Lung (tissue), 12 donors: ENCODE results near the gene PLK5. TPM values are rescaled to one million over a fixed set of nuclear protein-coding genes. Genes with fewer than 3 reads are reported as not detected.
"Not testable (repeated sequence)": the region's sequence is repeated elsewhere in the genome, so short reads cannot be mapped to it uniquely, and the experiment has no call there.

Source experiments
- ATAC-seq: fragments of 200-7000 bp; cut with Tn5 transposase; one replicate; pipeline ENCODE4 v1.9.1; 2020; ENCODE audit warnings: moderate number of reproducible peaks; ENCODE audit not compliant: insufficient read depth, low FRiP score
- DNase-seq, 3 donors: peaks; one replicate each; pipeline ENCODE4 v3.0.0-alpha.2; 2013 to 2017
- H3K27ac ChIP-seq, 2 donors: one replicate each; pipeline ENCODE4 v1.5.1; 2013; ENCODE audit warnings: mild to moderate bottlenecking in 2 of 2, moderate library complexity in 2 of 2, control low read depth in 1 of 2, inconsistent platforms in 1 of 2, low read depth in 1 of 2, low read length in 1 of 2
- H3K27me3 ChIP-seq, 3 donors: one replicate each; pipeline ENCODE4 v1.5.1; 2013; ENCODE audit warnings: low read length in 2 of 3; ENCODE audit not compliant: control insufficient read depth in 3 of 3, insufficient read depth in 3 of 3
- H3K36me3 ChIP-seq, 4 donors: one replicate each; pipeline ENCODE4 v1.5.1; 2013; ENCODE audit warnings: low read length in 4 of 4, mild to moderate bottlenecking in 1 of 4, moderate library complexity in 1 of 4; ENCODE audit not compliant: control insufficient read depth in 4 of 4, insufficient read depth in 4 of 4
- H3K4me1 ChIP-seq, 5 donors: one replicate each; pipeline ENCODE4 v1.5.1; 2013; ENCODE audit warnings: low read length in 5 of 5, mild to moderate bottlenecking in 2 of 5, moderate library complexity in 1 of 5; ENCODE audit not compliant: control insufficient read depth in 5 of 5, insufficient read depth in 5 of 5
- H3K4me3 ChIP-seq: one replicate; pipeline ENCODE4 v1.5.1; 2013; ENCODE audit warnings: mild to moderate bottlenecking, control low read depth, moderate library complexity
- H3K9ac ChIP-seq, 2 donors: one replicate each; pipeline ENCODE4 v1.5.1; 2013; ENCODE audit warnings: low read length in 2 of 2, control low read depth in 1 of 2; ENCODE audit not compliant: insufficient read depth in 1 of 2
- H3K9me3 ChIP-seq, 4 donors: one replicate each; pipeline ENCODE4 v1.5.1; 2013; ENCODE audit warnings: low read length in 3 of 4, mild to moderate bottlenecking in 1 of 4, moderate library complexity in 1 of 4; ENCODE audit not compliant: control insufficient read depth in 4 of 4, insufficient read depth in 3 of 4
- WGBS, 2 donors: extraction: QIAGEN DNeasy Blood & Tissue Kit; methylation state at CpG; one replicate each; pipeline ENCODE4 v1.1.7; 2013; 5-methylcytosine and 5-hydroxymethylcytosine counted together
- polyA plus RNA-seq, 2 donors: library from polyadenylated mRNA; stranded (reverse); fragments of 200-250 nt; gene quantifications; one replicate each; pipeline ENCODE4 v1.2.1, GENCODE V29; 2013
- total RNA-seq, 2 donors: library from RNA; depleted of rRNA in 1 of 2; stranded (reverse); fragments of >200 nt in 1 of 2; gene quantifications; one replicate each; pipeline ENCODE4 v1.2.1, GENCODE V29; 2014 to 2021
- TF ChIP-seq, protein P1 (sequence below): IDR thresholded peaks from 2 replicates; pipeline ENCODE4 v1.5.1; 2012; ENCODE audit warnings: mild to moderate bottlenecking; ENCODE audit errors: control extremely low read depth, extremely low read depth
- donor health status: control.
- donor health status: control.
- donor health status: Bipolar disorder and iron deficiency.
- donor health status: healthy.
- donor health status: DM: yes; HTN: yes; CAD: no.

The PLK5 gene
- total and polyA plus RNA-seq, 4 donors, result 0.09 TPM; not detected in 3

DNA sequence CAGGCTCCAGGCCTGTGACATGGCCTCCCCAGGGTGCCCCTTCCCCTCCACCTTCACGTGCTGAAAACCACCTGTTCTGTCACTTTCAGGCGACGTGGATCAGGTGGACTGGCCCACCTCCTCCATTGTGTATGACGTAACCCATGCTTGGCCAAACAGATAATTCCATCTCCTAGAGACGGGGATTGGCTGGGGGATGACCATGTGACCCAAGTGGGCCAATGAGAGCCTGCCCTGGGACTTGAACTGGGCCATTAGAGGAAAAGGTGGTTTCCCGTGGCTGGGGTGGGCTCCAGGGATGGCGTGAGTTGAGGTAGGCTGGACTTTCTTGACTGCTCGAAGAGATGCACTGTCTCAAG is 7.5 kb upstream of the PLK5 start:
- DNase-seq, result no peak
- Histone ChIP-seq H3K9ac (no peak overlapping the region), H3K4me1 (no peaks in the 10 kb centered on the region), H3K27ac (no peak overlapping the region), H3K27me3 (peaks cover 0 to 33% (median 10%) of the 10 kb centered on the region in 3 donors), H3K9me3 (peaks cover 0 to 3% (median 0%) of the 10 kb centered on the region in 4 donors), H3K36me3 (no peaks in the 10 kb centered on the region), H3K4me3 (no peak overlapping the region)
- no peak for ATAC-seq
- TF ChIP-seq, protein P1, sequence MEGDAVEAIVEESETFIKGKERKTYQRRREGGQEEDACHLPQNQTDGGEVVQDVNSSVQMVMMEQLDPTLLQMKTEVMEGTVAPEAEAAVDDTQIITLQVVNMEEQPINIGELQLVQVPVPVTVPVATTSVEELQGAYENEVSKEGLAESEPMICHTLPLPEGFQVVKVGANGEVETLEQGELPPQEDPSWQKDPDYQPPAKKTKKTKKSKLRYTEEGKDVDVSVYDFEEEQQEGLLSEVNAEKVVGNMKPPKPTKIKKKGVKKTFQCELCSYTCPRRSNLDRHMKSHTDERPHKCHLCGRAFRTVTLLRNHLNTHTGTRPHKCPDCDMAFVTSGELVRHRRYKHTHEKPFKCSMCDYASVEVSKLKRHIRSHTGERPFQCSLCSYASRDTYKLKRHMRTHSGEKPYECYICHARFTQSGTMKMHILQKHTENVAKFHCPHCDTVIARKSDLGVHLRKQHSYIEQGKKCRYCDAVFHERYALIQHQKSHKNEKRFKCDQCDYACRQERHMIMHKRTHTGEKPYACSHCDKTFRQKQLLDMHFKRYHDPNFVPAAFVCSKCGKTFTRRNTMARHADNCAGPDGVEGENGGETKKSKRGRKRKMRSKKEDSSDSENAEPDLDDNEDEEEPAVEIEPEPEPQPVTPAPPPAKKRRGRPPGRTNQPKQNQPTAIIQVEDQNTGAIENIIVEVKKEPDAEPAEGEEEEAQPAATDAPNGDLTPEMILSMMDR, result no peak
- WGBS, 2 donors, result 68 to 71% methylated on average over 8 of the region's 8 CpGs

DNA sequence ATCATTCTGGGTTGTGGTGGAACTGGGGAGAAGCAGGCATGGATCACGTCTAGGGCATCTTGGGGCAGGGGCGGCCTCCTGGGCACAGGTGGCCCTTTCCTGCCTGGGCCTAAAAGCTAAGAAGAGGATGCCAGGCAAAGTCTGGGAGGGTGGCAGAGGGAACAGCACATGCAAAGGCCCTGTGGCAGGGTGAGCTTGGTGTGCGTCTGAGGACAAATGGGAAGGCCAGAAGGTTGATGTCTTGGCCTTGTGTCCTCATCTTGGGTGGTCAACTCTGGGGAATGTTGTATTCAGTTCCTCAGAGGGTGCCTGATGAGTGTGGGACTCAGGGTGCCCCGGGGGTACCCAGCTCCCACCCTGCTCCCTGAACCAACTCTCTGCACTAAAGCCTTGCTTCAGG is 5.4 kb upstream of the PLK5 start:
- Histone ChIP-seq H3K27me3 (peaks cover 0 to 30% (median 6%) of the 10 kb centered on the region in 3 donors), H3K9me3 (peaks cover 0 to 6% (median 0%) of the 10 kb centered on the region in 4 donors), H3K4me3 (no peak overlapping the region), H3K27ac (no peak overlapping the region), H3K4me1 (peaks cover 0 to 4% (median 0%) of the 10 kb centered on the region in 5 donors), H3K9ac (no peak overlapping the region), H3K36me3 (no peaks in the 10 kb centered on the region)
- TF ChIP-seq, protein P1, result no peak
- WGBS, 2 donors, result 85 to 93% methylated on average over 4 of the region's 4 CpGs
- no peak for DNase-seq
- no peak for ATAC-seq

DNA sequence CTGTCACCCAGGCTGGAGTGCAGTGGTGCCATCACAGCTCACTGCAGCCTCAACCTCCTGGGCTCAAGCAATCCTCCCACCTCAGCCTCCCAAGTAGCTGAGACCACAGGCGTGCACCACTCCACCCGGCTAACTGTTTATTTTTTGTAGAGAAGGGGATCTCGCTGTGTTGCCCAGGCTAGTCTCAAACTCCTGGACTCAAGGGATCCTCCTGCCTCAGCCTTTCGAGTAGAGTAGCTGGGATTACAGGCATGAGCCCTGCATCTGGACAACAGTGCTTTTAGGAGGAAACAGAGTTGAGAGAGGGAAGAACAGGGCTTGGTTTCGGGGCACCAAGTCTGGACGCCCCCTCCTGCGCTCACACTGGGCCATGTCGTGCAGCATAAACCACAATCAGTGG is 4.1 kb upstream of the PLK5 start:
- 84 to 88% methylated on average over 8 of the region's 8 CpGs for WGBS, 2 donors
- H3K4me3 ChIP-seq, result not testable (repeated sequence)
- H3K27me3 ChIP-seq, result peaks cover 8 to 26% (median 9%) of the 10 kb centered on the region in 3 donors

DNA sequence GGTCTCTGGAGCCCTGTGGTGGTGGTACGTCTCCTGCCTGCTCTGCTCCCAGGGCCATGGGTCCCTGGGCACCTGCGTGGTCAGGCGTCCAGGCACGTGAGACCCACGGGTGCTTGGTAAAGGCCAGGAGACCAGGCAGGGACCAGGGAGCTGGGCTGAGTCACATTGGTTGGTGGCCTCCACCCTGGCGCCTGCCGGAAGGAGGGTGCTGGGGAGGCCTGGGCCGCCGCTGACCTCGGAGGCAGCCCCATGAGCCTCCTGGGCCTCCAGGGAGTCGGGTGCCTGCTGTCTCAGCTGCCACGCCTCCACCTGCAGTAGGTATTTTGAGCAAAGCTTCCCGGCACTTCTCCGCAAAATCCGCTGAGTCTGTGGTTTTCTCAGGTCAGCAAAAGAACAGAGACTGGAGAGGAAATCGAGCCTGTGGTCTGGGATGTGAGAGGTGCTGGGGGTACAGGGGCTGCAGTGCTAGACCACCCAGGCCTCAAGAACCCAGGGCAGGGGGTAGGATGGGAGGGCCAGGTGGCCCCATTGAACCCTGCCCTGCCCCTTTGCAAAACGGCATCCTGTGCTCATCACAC is 3.6 kb upstream of the PLK5 start:
- TF ChIP-seq, protein P1, result no peak

More for the DNA sequence above, 4.1 kb upstream of the PLK5 start:
- H3K9ac ChIP-seq, H3K4me1 ChIP-seq, DNase-seq, H3K27ac ChIP-seq, ATAC-seq, H3K36me3 ChIP-seq: not testable (repeated sequence)
- peaks cover 0 to 14% (median 0%) of the 10 kb centered on the region in 4 donors for H3K9me3 ChIP-seq

More for the DNA sequence above, 3.6 kb upstream of the PLK5 start:
- H3K9me3 ChIP-seq, result peaks cover 0 to 17% (median 0%) of the 10 kb centered on the region in 4 donors
- ATAC-seq, result no peak
- peaks cover 9 to 27% (median 10%) of the 10 kb centered on the region in 3 donors for H3K27me3 ChIP-seq
- H3K9ac ChIP-seq, result no peak overlapping the region
- 77% methylated on average over 17 of the region's 17 CpGs for WGBS, 2 donors
- no peak overlapping the region for H3K27ac ChIP-seq
- H3K36me3 ChIP-seq, result no peaks in the 10 kb centered on the region
- no peak for DNase-seq
- peaks cover 0 to 10% (median 3%) of the 10 kb centered on the region in 5 donors for H3K4me1 ChIP-seq
- no peak overlapping the region for H3K4me3 ChIP-seq
